ENCODE measurements around the gene TAF7L. TPM values are rescaled to one million over a fixed set of nuclear protein-coding genes. Genes with fewer than 3 reads are reported as not detected.

Gene TAF7L
- total and polyA plus RNA-seq, 2 of the 13 experiments (the other 11 are each of a cell fraction or from before 2014, with no cell fraction given): 0.05 TPM; not detected in 1

GRCh38 chrX:101232316-101232715 is 58.8 kb downstream of the TAF7L start:
- intact Hi-C loops (cut with micrococcal nuclease; ENCODE audit: unreplicated experiment): no loop called here
- no peaks in the 10 kb centered on the region for H3K9me3 ChIP-seq (ENCODE audit: low read length)
- ATAC-seq (no peak), DNase-seq (ENCODE audit: low spot score) (no peak), FAIRE-seq (no peak)
- no TSS peak for BruUV-seq (replicated peaks)
- in situ Hi-C loops (cut with HindIII; ENCODE audit: extremely low pct_ligation_motif_present, low pct_unique_long_range_greater_than_20kb): no loop called here
- 38% methylated on average over 4 of the region's 5 CpGs for WGBS (ENCODE audit: low lambda C conversion rate)
- TF ChIP-seq CREM (IDR thresholded peaks at IDR 0.05): no peak
- no peak for TF ChIP-seq CREM (CRISPR knock-in tag; IDR thresholded peaks at IDR 0.05)
- no peak for TF ChIP-seq ZBTB37 (CRISPR knock-in tag; IDR thresholded peaks at IDR 0.05)
- no peak for TF ChIP-seq ZNF33B (CRISPR knock-in tag; IDR thresholded peaks at IDR 0.05)
- no peak for TF ChIP-seq DNMT3B (CRISPR knock-in tag; conservative IDR thresholded peaks at IDR 0.05)
- TF ChIP-seq MLLT10 (CRISPR knock-in tag; IDR thresholded peaks at IDR 0.05): no peak
- TF ChIP-seq ZNF878 (CRISPR knock-in tag; IDR thresholded peaks at IDR 0.05): no peak
- no peak for TF ChIP-seq EEA1 (CRISPR knock-in tag; IDR thresholded peaks at IDR 0.05; ENCODE audit: borderline replicate concordance)
- no peak for TF ChIP-seq ZSCAN21 (CRISPR knock-in tag; IDR thresholded peaks at IDR 0.05; ENCODE audit: borderline replicate concordance)
- TF ChIP-seq ZNF274 (CRISPR knock-in tag; IDR thresholded peaks at IDR 0.05): no peak
- TF ChIP-seq MZF1 (CRISPR knock-in tag; IDR thresholded peaks at IDR 0.05; ENCODE audit: borderline replicate concordance): no peak
- no peak for TF ChIP-seq ZMYM4 (CRISPR knock-in tag; IDR thresholded peaks at IDR 0.05)
- no peak for TF ChIP-seq ZNF839 (CRISPR knock-in tag; IDR thresholded peaks at IDR 0.05; ENCODE audit: borderline replicate concordance)
- TF ChIP-seq LCORL (IDR thresholded peaks at IDR 0.05): no peak
- no peak for TF ChIP-seq LCORL (CRISPR knock-in tag; IDR thresholded peaks at IDR 0.05)
- no peak for TF ChIP-seq KDM3A (CRISPR knock-in tag; IDR thresholded peaks at IDR 0.05; ENCODE audit: low read depth)
- TF ChIP-seq ZNF672 (CRISPR knock-in tag; IDR thresholded peaks at IDR 0.05): no peak
- TF ChIP-seq TOPORS (CRISPR knock-in tag; IDR thresholded peaks at IDR 0.05): no peak
- TF ChIP-seq EED (CRISPR knock-in tag; IDR thresholded peaks at IDR 0.05): no peak
- no peak for TF ChIP-seq GPN1 (CRISPR knock-in tag; IDR thresholded peaks at IDR 0.05; ENCODE audit: borderline replicate concordance)
- H4K20me1 ChIP-seq (ENCODE audit: insufficient read depth, low read length): no peaks in the 10 kb centered on the region
- H2AFZ ChIP-seq (ENCODE audit: low read length): no peak overlapping the region
- H3K27me3 ChIP-seq (ENCODE audit: control insufficient read depth in 1 of 2, insufficient read depth in 2 of 2, low read length in 2 of 2): no peaks in the 10 kb centered on the region
- H3K36me3 ChIP-seq (replicated peaks in 1 of 2; ENCODE audit: control insufficient read depth in 1 of 2, insufficient read depth in 2 of 2, low read length in 2 of 2): no peaks in the 10 kb centered on the region
- H3K4me2 ChIP-seq (ENCODE audit: low read depth, low read length): no peak overlapping the region
- no peak overlapping the region for H3K27ac ChIP-seq (ENCODE audit: extremely low read length, insufficient read depth, low read length)
- no peak overlapping the region for H3K4me3 ChIP-seq (replicated peaks in 1 of 3; ENCODE audit: insufficient read depth in 1 of 3, low read depth in 2 of 3, low read length in 3 of 3)
- ChIA-PET POLR2A (no interaction called here), CTCF (ENCODE audit: low intra/inter-chr PET ratio, low total read pairs) (no interaction called here)
- no peaks in the 10 kb centered on the region for H3K79me2 ChIP-seq (ENCODE audit: insufficient read depth, low read length)
- no peaks in the 10 kb centered on the region for H3K4me1 ChIP-seq (ENCODE audit: insufficient read depth, low read length)
- no peak overlapping the region for H3K9ac ChIP-seq (ENCODE audit: insufficient read depth, low read depth, low read length)

All from HepG2 (cell line).